IMR-90 (cell line): ENCODE data around the gene DUSP3.

Experiments used
- BHLHE40 ChIP-seq: fragments of 150-350 bp; IDR thresholded peaks from 2 replicates; pipeline ENCODE4 v1.6.1; 2016; ENCODE audit warnings: mild to moderate bottlenecking, low read depth, low read length
- CEBPB ChIP-seq: IDR thresholded peaks from 2 replicates; pipeline ENCODE4 v1.6.1; 2012; ENCODE audit warnings: low read depth, low read length, improper control_type of control experiment
- CTCF ChIP-seq: conservative IDR thresholded peaks from 2 replicates; pipeline ENCODE4 v1.5.1; 2012; ENCODE audit warnings: mild to moderate bottlenecking, low read depth, low read length, improper control_type of control experiment
- FOS ChIP-seq: fragments of 150-350 bp; IDR thresholded peaks from 2 replicates; pipeline ENCODE4 v1.6.1; 2016; ENCODE audit warnings: low read depth, low read length
- MAFK ChIP-seq: IDR thresholded peaks from 2 replicates; pipeline ENCODE4 v1.6.1; 2012; ENCODE audit warnings: low read depth, low read length, improper control_type of control experiment
- MAZ ChIP-seq: IDR thresholded peaks from 2 replicates; pipeline ENCODE4 v1.6.1; 2012; ENCODE audit warnings: low read depth, mild to moderate bottlenecking, low read length, improper control_type of control experiment, moderate library complexity, borderline replicate concordance
- MXI1 ChIP-seq: IDR thresholded peaks from 2 replicates; pipeline ENCODE4 v1.6.1; 2012; ENCODE audit warnings: low read depth, mild to moderate bottlenecking, low read length, moderate library complexity, borderline replicate concordance
- POLR2A ChIP-seq: IDR thresholded peaks from 2 replicates; pipeline ENCODE4 v1.6.1; 2012; ENCODE audit warnings: mild to moderate bottlenecking, low read depth, low read length
- RAD21 ChIP-seq: IDR thresholded peaks from 2 replicates; pipeline ENCODE4 v1.6.1; 2012; ENCODE audit warnings: low read length, improper control_type of control experiment
- RCOR1 ChIP-seq: IDR thresholded peaks from 2 replicates; pipeline ENCODE4 v1.6.1; 2012; ENCODE audit warnings: mild to moderate bottlenecking, low read length, improper control_type of control experiment; ENCODE audit not compliant: insufficient replicate concordance
- RFX5 ChIP-seq: IDR thresholded peaks from 2 replicates; pipeline ENCODE4 v1.8.0; 2012; ENCODE audit warnings: low read depth, mild to moderate bottlenecking, low read length, moderate library complexity
- SMC3 ChIP-seq: fragments of 150-350 bp; IDR thresholded peaks from 2 replicates; pipeline ENCODE4 v1.6.1; 2016; ENCODE audit warnings: low read depth, mild to moderate bottlenecking, antibody characterized with exemption, low read length, moderate library complexity
- USF2 ChIP-seq: fragments of 150-350 bp; IDR thresholded peaks from 2 replicates; pipeline ENCODE4 v1.6.1; 2017; ENCODE audit warnings: mild to moderate bottlenecking, antibody characterized with exemption, low read length, low read depth

GRCh38 chr17:43813386-43813785, 34.6 kb upstream of the DUSP3 start:
- TF ChIP-seq CTCF (no peak), POLR2A (no peak), RFX5 (no peak), RAD21 (no peak), CEBPB (no peak), MAFK (no peak), FOS (no peak), BHLHE40 (no peak), SMC3 (no peak), MXI1 (no peak), RCOR1 (no peak), MAZ (no peak), USF2 (no peak)
